ENCODE results near the gene ENTPD7. TPM values are rescaled to one million over a fixed set of nuclear protein-coding genes. Genes with fewer than 3 reads are reported as not detected.

The ENTPD7 gene
- total and polyA plus RNA-seq, 10 of the 15 experiments (the other 5 are each of a cell fraction or from before 2014, with no cell fraction given): 0.73 to 6.7 (median 5.2) TPM

DNA sequence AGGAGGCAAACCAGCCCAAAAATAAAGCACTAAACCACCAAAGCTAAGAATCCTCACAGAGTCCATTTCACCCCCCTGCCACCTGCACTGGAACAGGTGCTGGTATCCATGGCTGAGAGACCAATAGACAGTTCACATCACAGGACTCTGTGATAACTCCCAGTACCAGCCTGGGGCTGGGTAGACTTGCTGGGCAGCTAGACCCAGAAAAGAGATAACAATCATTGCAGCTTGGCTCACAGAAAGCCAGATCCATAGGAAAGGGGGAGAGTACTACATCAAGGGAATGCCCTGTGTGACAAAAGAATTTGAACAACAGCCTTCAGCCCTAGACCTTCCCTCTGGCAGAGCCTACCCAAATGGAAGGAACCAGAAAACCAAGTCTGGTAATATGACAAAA lies 25.5 kb upstream of the ENTPD7 start:
- ChIA-PET CTCF (no interaction called here), POLR2A (no interaction called here), SMC1A (ENCODE audit: uncharacterized antibody, unreplicated experiment) (interaction anchor here (1.6 kb wide), 1 partner anchor 78 kb away, joined by 6 read pairs; no protein-coding TSS in a partner anchor), RAD21 (ENCODE audit: unreplicated experiment) (interaction anchor here (0.8 kb wide), 1 partner anchor 17 kb away, joined by 3 read pairs; no protein-coding TSS in a partner anchor)
- DNase-seq (ENCODE audit: low read depth, low spot score) (no peak), FAIRE-seq (no peak), ATAC-seq (no peak)
- no peaks in the 10 kb centered on the region for H3K36me3 ChIP-seq (ENCODE audit: control insufficient read depth in 2 of 2, insufficient read depth in 2 of 2, low read length in 1 of 2)
- no TSS peak for BruUV-seq (replicated peaks)
- intact Hi-C loops (cut with micrococcal nuclease; ENCODE audit: unreplicated experiment) (no loop called here), in situ Hi-C loops (cut with MboI) (no loop called here)
- H3K4me2 ChIP-seq (ENCODE audit: control insufficient read depth, insufficient read depth): no peak overlapping the region
- H3K9ac ChIP-seq (ENCODE audit: control insufficient read depth, insufficient read depth, low read length): no peak overlapping the region
- H3K27ac ChIP-seq (ENCODE audit: control insufficient read depth, insufficient read depth): no peak overlapping the region
- no peaks in the 10 kb centered on the region for H3K79me2 ChIP-seq (ENCODE audit: control insufficient read depth, insufficient read depth, low read length)
- no peaks in the 10 kb centered on the region for H4K20me1 ChIP-seq (ENCODE audit: control insufficient read depth, insufficient read depth)
- H3K9me3 ChIP-seq (replicated peaks; ENCODE audit: control insufficient read depth, insufficient read depth, low read length): no peaks in the 10 kb centered on the region
- no peak overlapping the region for H3K4me3 ChIP-seq
- H3K27me3 ChIP-seq (replicated peaks in 1 of 2; ENCODE audit: control insufficient read depth in 2 of 2, insufficient read depth in 2 of 2, low read length in 1 of 2): no peaks in the 10 kb centered on the region
- H3K4me1 ChIP-seq (ENCODE audit: control insufficient read depth, insufficient read depth, low read length): peaks cover 7% of the 10 kb centered on the region
- H2AFZ ChIP-seq (ENCODE audit: control insufficient read depth, low read depth, low read length): no peak overlapping the region
- TF ChIP-seq MYC (IDR thresholded peaks at IDR 0.05; ENCODE audit: insufficient read depth, insufficient read length, insufficient replicate concordance, low read length, severe bottlenecking) (no peak), RELA (IDR thresholded peaks at IDR 0.05; ENCODE audit: borderline replicate concordance, partially characterized antibody) (no peak), EP300 (IDR thresholded peaks at IDR 0.05; ENCODE audit: borderline replicate concordance in 1 of 2, control insufficient read depth in 1 of 2, low read depth in 2 of 2, low read length in 2 of 2) (no peak), CHD1 (IDR thresholded peaks at IDR 0.05; ENCODE audit: low read depth, low read length) (no peak)

DNA sequence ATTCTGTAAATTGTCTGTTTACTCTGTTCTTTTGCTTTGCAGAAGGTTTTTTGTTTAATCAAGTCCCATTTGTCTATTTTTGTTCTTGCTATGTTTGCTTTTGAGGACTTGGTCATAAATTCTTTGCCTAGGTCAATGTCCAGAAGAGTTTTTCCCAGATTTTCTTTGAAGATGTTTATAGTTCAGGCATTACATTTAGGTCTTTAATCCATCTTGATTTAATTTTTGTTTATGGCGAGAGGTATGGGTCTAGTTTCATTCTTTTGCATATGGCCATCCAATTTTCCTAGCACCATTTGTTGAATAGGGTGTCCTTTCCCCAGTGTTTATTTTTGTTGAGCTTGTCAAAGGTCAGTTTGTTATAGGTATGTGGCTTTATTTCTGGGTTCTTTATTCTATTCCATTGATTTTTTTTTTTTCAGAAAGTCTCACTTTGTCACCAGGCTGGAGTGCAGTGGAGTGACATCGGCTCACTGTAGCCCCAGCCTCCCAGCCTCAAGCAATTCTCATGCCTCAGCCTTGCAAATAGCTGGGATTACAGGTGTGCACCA lies 11.6 kb upstream of the ENTPD7 start:
- no peak for ATAC-seq
- Histone ChIP-seq H3K9me3 (replicated peaks; ENCODE audit: control insufficient read depth, insufficient read depth, low read length) (no peaks in the 10 kb centered on the region), H3K9ac (ENCODE audit: control insufficient read depth, insufficient read depth, low read length) (no peak overlapping the region), H3K79me2 (ENCODE audit: control insufficient read depth, insufficient read depth, low read length) (no peaks in the 10 kb centered on the region), H3K4me3 (no peak overlapping the region), H4K20me1 (ENCODE audit: control insufficient read depth, insufficient read depth) (no peaks in the 10 kb centered on the region), H3K4me2 (ENCODE audit: control insufficient read depth, insufficient read depth) (no peak overlapping the region), H3K36me3 (ENCODE audit: control insufficient read depth in 2 of 2, insufficient read depth in 2 of 2, low read length in 1 of 2) (no peaks in the 10 kb centered on the region), H3K27ac (ENCODE audit: control insufficient read depth, insufficient read depth) (no peak overlapping the region), H3K27me3 (replicated peaks in 1 of 2; ENCODE audit: control insufficient read depth in 2 of 2, insufficient read depth in 2 of 2, low read length in 1 of 2) (no peaks in the 10 kb centered on the region), H2AFZ (ENCODE audit: control insufficient read depth, low read depth, low read length) (no peak overlapping the region), H3K4me1 (ENCODE audit: control insufficient read depth, insufficient read depth, low read length) (no peaks in the 10 kb centered on the region)
- 47% methylated on average over 2 of the region's 2 CpGs for WGBS (ENCODE audit: insufficient coverage, insufficient replicate concordance, low lambda C conversion rate, missing lambda C conversion rate)
- SMC1A ChIA-PET (ENCODE audit: uncharacterized antibody, unreplicated experiment): interaction anchor here (0.6 kb wide), 2 partner anchors 34 to 92 kb away, joined by 3 read pairs; no protein-coding TSS in a partner anchor
- intact Hi-C loops (cut with micrococcal nuclease; ENCODE audit: unreplicated experiment) (no loop called here), in situ Hi-C loops (cut with MboI) (no loop called here)
- RAD21 ChIA-PET (ENCODE audit: unreplicated experiment): interaction anchor here (0.7 kb wide), 1 partner anchor 53 kb away, joined by 3 read pairs; no protein-coding TSS in a partner anchor
- POLR2A ChIA-PET: no interaction called here
- no peak for FAIRE-seq
- CTCF ChIA-PET: no interaction called here
- no peak for DNase-seq (ENCODE audit: low read depth, low spot score)
- BruUV-seq (replicated peaks): no TSS peak
- TF ChIP-seq CUX1 (IDR thresholded peaks at IDR 0.05; ENCODE audit: insufficient replicate concordance, low read depth, low read length): no peak
- no peak for TF ChIP-seq TCF12 (IDR thresholded peaks at IDR 0.05; ENCODE audit: low read depth, low read length)
- no peak for TF ChIP-seq IRF4 (IDR thresholded peaks at IDR 0.05; ENCODE audit: low read depth, low read length)
- no peak for TF ChIP-seq BCL11A (IDR thresholded peaks at IDR 0.05; ENCODE audit: low read depth, low read length)
- TF ChIP-seq RCOR1 (conservative IDR thresholded peaks at IDR 0.05; ENCODE audit: low read depth, low read length): no peak
- no peak for TF ChIP-seq CBFB (IDR thresholded peaks at IDR 0.05; ENCODE audit: low read depth)
- no peak for TF ChIP-seq DPF2 (IDR thresholded peaks at IDR 0.05)
